Activated T-helper 2 cell treated with anti-CD3 and anti-CD28 coated beads, Interferon-gamma antibody, Interleukin-2, Interleukin-4, amounts not matched to agents 10 μg/mL and 5 μg/mL and 100 μg/mL, durations not matched to agents 14 hours and 24 hours and 36 hours (primary cell): ENCODE measurements around the gene DOCK3. TPM values are rescaled to one million over a fixed set of nuclear protein-coding genes. Genes with fewer than 3 reads are reported as not detected.
"Not testable (repeated sequence)": the region's sequence is repeated elsewhere in the genome, so short reads cannot be mapped to it uniquely, and the experiment has no call there.

Source experiments
- DNase-seq: peaks from one replicate; pipeline ENCODE4 v3.0.0; 2021; ENCODE audit warnings: low spot score
- H3K27ac Mint-ChIP-seq: one replicate; pipeline ENCODE4 v1.8.0; 2021; ENCODE audit warnings: mixed read lengths
- H3K27me3 Mint-ChIP-seq: one replicate; pipeline ENCODE4 v1.8.0; 2021; ENCODE audit warnings: low read depth, mixed read lengths
- H3K36me3 Mint-ChIP-seq: one replicate; pipeline ENCODE4 v1.8.0; 2021; ENCODE audit warnings: low read depth, mixed read lengths
- H3K4me1 Mint-ChIP-seq: one replicate; pipeline ENCODE4 v1.8.0; 2021; ENCODE audit warnings: low read depth, mixed read lengths
- H3K4me3 Mint-ChIP-seq: one replicate; pipeline ENCODE4 v1.8.0; 2021; ENCODE audit warnings: low read depth, mild to moderate bottlenecking, moderate library complexity, mixed read lengths
- H3K9me3 Mint-ChIP-seq: one replicate; pipeline ENCODE4 v1.8.0; 2021; ENCODE audit warnings: mixed read lengths
- intact Hi-C: fragments of 100-400 bp; cut with micrococcal nuclease; formaldehyde crosslinking; loops from one replicate; pipeline ENCODE4 v1.15.1; 2023
- total RNA-seq: library from RNA; stranded (reverse); gene quantifications from 2 replicates; pipeline ENCODE4 v1.2.3, GENCODE V29; 2022

Gene DOCK3
- total RNA-seq, 1 donor from 2014 or later: 1.4 TPM

DNA sequence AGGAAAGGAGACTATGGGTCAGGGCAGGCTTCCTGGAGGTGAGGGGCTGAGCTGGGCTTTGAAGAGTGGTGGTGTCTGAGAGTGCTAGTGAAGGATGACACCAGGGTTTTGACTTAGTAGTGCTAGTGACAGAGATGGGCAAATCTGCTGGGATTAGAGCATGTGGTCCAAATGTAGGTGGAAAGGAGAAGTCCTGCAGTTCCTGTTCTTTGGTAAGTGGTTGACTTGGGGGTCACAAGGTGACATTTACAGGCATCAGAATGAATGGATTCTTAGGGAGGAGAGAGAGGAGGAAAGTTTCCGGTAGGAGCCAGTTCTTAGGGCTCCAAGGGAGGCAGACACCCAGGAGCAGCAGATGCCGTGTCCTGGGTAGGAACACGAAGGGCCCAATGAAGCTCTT is 796 bp upstream of the DOCK3 start:
- H3K4me3 Mint-ChIP-seq: peak overlapping the region; percentile 75
- no peaks in the 10 kb centered on the region for H3K9me3 Mint-ChIP-seq
- H3K4me1 Mint-ChIP-seq: peaks cover 12% of the 10 kb centered on the region
- no peaks in the 10 kb centered on the region for H3K36me3 Mint-ChIP-seq
- intact Hi-C loops: loop anchor here (5.0 kb wide), 1 partner anchor 102 kb away; no protein-coding TSS in a partner anchor
- H3K27ac Mint-ChIP-seq: no peak overlapping the region
- DNase-seq: no peak
- peaks cover 46% of the 10 kb centered on the region for H3K27me3 Mint-ChIP-seq

DNA sequence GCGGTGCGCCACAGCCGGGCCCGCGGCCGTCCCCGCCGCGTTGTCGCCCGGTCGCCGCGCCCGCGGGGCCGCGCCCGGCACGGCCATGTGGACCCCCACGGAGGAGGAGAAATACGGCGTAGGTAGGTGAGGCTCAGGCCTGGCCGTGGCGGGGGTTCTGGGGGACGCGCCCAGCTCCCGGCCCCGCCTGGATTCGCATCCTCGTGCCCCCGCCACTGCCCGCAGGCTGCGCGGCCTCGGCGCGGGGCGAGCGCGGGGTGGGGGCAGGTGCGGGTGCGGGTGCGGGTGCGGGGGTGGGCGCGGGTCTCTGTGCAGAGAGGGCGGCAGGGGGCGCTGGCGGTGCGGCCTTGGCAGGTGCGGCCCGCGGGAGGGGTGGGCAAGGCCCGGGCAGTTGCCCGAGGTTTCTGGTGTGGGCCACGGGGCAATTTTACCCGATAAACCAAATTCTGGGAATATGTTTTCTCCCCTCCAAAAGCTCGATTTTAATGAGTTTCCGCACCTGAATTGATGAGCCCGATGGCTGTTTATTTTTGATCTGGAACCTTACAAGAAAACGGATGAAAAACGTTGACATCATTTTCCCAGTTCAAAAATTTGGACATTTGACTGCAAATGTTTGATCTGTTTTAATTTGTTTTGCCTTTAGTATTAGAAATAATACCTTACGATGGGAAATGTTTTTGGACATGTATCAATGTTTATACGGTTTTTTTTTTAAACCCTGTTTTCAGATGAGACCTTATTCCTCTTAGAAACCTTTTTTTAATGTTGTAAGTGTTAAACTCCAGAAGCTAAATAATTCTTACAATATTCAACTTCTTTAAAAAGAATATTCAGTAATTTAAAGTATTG is 678 bp downstream of the DOCK3 start:
- peaks cover 12% of the 10 kb centered on the region for H3K4me1 Mint-ChIP-seq
- H3K4me3 Mint-ChIP-seq: peak overlapping the region; percentile 69
- no peak overlapping the region for H3K27ac Mint-ChIP-seq
- H3K36me3 Mint-ChIP-seq: no peaks in the 10 kb centered on the region
- intact Hi-C loops: no loop called here
- DNase-seq: no peak
- peaks cover 50% of the 10 kb centered on the region for H3K27me3 Mint-ChIP-seq
- H3K9me3 Mint-ChIP-seq: no peaks in the 10 kb centered on the region

DNA sequence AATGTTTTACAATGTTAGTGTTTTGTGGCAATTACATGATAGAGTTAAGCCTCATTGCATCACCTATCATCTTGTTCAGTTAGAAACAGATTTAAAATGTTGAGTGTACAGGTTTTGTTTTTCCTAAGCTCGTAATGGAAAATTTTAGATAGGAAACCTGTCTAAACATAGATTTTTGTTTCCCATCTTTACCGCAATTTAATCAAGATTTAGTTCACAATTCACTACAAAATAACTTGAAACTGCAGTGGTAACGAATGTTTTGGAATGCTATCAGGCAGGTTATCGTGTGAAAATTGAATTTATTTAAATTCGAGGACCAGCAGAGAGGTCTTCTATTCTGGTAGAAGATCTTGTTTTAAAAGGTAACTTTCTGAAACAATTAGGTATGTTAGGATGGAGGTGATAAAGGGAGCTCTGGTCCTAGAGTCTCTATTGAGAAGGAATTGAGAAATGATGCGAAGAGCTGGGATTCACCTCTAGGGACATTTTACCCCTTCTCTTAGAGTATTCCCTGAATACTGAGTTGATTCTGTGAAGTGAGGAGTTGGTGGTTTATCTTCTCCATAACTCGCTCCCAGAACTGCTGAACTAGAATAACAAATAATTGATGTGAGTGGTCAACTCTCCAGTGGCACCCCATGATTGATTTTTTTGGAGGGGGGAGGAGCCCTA is 1.4 kb downstream of the DOCK3 start:
- Mint-ChIP-seq H3K27ac (no peak overlapping the region), H3K9me3 (no peaks in the 10 kb centered on the region), H3K36me3 (no peaks in the 10 kb centered on the region), H3K27me3 (peaks cover 52% of the 10 kb centered on the region), H3K4me1 (peaks cover 12% of the 10 kb centered on the region), H3K4me3 (peak overlapping the region; percentile 31)
- intact Hi-C loops: no loop called here
- no peak for DNase-seq

DNA sequence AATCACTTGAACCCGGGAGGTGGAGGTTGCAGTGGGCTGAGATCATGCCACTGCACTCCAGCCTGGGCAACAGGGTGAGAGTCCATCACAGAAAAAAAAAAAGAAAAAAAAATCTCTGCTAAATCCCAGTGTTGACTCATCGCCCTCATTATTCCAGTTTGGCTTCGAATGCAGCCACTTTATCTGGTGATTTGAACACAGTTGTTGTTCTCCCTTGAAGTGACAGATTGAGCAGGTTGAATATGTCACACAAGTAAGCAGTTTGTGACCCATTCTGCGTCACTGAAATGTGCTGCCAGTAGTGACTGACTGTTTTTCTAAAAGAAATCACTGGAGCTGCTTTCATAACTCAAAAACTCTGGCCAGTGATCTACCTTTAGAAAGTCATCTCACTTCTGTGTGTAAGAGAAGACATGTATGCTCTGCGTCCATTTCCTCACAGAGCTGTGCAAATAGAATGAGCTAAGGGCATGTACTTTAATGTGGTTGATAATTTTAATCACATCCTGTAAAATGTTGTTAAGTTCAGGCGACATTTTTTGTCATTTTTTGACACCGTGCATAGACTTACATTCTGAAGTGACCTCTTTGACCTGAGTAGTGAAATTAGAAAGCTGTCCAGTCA is 12.5 kb downstream of the DOCK3 start:
- no peaks in the 10 kb centered on the region for H3K9me3 Mint-ChIP-seq
- H3K27ac Mint-ChIP-seq: no peak overlapping the region
- peaks cover 11% of the 10 kb centered on the region for H3K27me3 Mint-ChIP-seq
- H3K4me3 Mint-ChIP-seq: no peak overlapping the region
- intact Hi-C loops: no loop called here
- no peaks in the 10 kb centered on the region for H3K4me1 Mint-ChIP-seq
- no peaks in the 10 kb centered on the region for H3K36me3 Mint-ChIP-seq
- DNase-seq: no peak

DNA sequence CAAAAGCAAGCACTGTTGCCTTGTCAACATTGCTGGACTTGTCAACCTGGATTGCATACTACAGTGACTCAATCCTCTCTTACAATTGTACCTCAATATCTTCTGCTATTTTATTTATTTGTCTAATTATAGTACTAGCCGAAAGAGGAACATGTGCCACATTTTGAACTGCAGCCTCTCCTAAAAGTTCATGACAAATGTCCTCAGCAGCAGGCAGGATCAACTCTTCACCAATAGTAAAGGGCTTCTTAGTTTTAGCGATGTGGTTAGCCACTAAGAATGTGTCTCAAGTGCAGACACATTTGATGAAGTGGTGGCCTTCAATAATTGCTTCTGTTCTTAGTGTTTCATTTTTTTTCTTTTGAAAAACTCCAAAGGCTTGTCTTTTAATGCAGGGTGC is 13.2 kb downstream of the DOCK3 start:
- Mint-ChIP-seq H3K4me1 (no peaks in the 10 kb centered on the region), H3K9me3 (no peaks in the 10 kb centered on the region), H3K27me3 (peaks cover 10% of the 10 kb centered on the region), H3K4me3 (no peak overlapping the region), H3K36me3 (no peaks in the 10 kb centered on the region), H3K27ac (no peak overlapping the region)
- DNase-seq: no peak
- intact Hi-C loops: no loop called here

DNA sequence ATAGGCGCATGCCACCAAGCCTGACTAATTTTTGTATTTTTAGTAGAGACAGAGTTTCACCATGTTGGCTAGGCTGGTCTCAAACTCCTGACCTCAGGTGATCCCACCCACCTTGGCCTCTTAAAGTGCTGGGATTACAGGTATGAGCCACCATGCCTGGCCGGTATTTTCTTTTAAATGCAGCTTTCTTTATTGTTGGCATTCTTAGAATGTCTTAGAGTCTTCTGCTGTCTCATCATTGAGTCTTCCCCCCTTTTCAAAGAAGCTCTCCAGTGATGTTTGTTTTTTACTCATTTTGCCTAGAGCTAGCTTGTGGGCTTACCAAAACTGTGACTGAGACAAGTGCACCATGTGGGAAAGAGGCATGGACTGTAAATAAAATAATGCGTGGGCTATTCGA is 13.9 kb downstream of the DOCK3 start:
- H3K9me3 Mint-ChIP-seq, DNase-seq, H3K4me1 Mint-ChIP-seq, H3K36me3 Mint-ChIP-seq, H3K27ac Mint-ChIP-seq, H3K27me3 Mint-ChIP-seq, H3K4me3 Mint-ChIP-seq, intact Hi-C loops: not testable (repeated sequence)

DNA sequence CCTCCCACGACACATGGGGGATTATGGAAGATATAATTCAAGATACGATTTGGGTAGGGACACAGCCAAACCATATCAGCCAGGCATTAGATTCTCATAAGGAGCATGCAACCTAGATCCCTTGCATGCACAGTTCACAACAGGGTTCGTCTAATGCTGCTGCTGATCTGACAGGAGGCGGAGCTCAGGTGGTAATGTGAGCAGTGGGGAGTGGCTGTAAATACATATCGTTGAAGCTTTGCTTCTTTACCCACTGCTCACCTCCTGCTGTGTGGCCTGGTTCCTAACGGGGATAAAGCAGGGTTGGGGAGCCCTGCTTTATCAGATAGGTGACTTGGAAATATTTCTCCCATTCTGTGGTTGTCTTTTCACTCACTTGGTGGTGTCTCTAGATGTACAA is 14.8 kb downstream of the DOCK3 start:
- intact Hi-C loops: no loop called here

DNA sequence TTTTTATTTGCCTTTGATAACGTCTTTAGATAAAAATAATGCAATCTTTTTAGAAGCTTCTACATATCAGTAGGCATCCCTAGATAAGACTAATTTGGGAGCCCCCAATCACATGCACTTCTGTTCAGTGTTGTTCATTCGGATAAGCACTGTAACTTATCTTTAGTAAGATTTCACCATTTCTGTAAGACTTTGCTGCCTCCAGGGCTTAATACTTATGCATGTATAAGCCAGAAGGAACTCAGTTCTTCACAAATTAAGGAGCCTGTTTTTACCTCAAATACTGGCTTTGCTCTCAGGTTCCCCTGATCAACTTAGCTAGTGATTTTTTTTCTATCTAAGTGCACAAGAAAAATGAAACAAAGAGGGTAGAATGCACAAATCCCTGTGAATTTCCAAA is 20.3 kb downstream of the DOCK3 start:
- no peak overlapping the region for H3K4me3 Mint-ChIP-seq
- intact Hi-C loops: no loop called here
- H3K27me3 Mint-ChIP-seq: no peaks in the 10 kb centered on the region
- no peaks in the 10 kb centered on the region for H3K4me1 Mint-ChIP-seq
- H3K27ac Mint-ChIP-seq: no peak overlapping the region
- H3K36me3 Mint-ChIP-seq: no peaks in the 10 kb centered on the region
- no peak for DNase-seq
- H3K9me3 Mint-ChIP-seq: peaks cover 17% of the 10 kb centered on the region

More for the DNA sequence above, 14.8 kb downstream of the DOCK3 start:
- H3K27ac Mint-ChIP-seq: no peak overlapping the region
- H3K9me3 Mint-ChIP-seq: no peaks in the 10 kb centered on the region
- DNase-seq: no peak
- H3K27me3 Mint-ChIP-seq: peaks cover 4% of the 10 kb centered on the region
- no peaks in the 10 kb centered on the region for H3K36me3 Mint-ChIP-seq
- no peaks in the 10 kb centered on the region for H3K4me1 Mint-ChIP-seq
- H3K4me3 Mint-ChIP-seq: no peak overlapping the region

DNA sequence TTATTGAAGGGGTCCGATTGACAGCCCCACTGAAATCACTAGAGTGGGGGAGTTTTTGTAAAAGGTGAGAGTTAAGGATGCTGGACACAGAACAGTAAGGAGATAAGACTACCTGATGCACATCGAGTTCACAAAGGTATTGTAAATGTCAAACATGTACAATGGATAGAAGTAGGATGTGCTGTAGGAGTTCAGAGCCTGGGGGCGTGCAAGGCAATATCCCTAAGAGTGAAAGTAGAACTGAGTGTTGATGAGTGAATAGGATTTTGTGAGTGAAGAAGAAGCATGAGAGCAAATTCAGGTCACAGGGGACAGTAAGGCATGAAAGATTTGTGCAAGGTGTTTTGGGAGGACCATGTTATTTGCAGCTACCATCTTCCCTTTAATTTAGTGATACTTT is 21.5 kb downstream of the DOCK3 start:
- H3K27ac Mint-ChIP-seq: no peak overlapping the region
- H3K27me3 Mint-ChIP-seq: peaks cover 1% of the 10 kb centered on the region
- no peak overlapping the region for H3K4me3 Mint-ChIP-seq
- no peaks in the 10 kb centered on the region for H3K36me3 Mint-ChIP-seq
- H3K4me1 Mint-ChIP-seq: no peaks in the 10 kb centered on the region
- H3K9me3 Mint-ChIP-seq: peaks cover 17% of the 10 kb centered on the region
- intact Hi-C loops: no loop called here
- no peak for DNase-seq

DNA sequence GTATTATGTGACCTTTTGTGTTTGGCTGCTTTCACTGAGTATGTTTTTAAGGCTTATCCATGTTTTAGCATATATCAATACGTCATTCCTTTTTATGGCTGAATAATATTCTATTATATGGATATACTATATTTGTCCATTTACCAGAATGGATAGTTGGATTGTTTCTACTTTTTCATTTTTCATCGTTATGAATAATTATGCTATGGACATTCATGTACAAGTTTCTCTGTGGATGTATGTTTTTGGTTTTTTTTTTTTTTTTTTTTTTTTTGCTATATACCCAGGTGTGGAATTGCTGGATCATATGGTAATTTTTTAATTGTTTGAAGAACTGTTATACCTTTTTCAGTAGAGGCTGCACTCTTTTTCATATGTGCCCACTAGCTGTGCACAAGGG is 23.5 kb downstream of the DOCK3 start:
- H3K36me3 Mint-ChIP-seq: no peaks in the 10 kb centered on the region
- H3K27ac Mint-ChIP-seq: no peak overlapping the region
- no peaks in the 10 kb centered on the region for H3K4me1 Mint-ChIP-seq
- peaks cover 3% of the 10 kb centered on the region for H3K27me3 Mint-ChIP-seq
- peaks cover 17% of the 10 kb centered on the region for H3K9me3 Mint-ChIP-seq
- no peak overlapping the region for H3K4me3 Mint-ChIP-seq
- intact Hi-C loops: no loop called here
- no peak for DNase-seq

DNA sequence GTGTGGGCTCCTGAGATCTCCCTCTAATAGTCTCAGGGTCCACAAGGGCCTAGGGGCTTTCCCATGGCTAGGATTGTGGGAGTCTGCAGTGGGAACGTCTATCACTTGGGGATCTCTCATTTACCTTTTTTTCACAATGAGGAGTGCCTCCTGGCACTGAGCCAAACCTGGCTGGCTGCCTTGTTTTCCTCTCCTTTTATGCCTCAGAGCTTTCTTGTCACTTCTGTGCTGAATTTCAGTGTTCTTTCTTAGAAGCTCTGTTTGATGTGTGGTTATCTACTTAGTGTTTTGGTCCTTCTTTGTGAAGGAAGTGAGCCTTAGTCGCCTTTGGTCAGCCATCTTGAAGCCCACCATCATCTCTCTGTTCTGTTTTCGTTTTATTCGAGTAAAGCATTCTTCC is 33.9 kb downstream of the DOCK3 start:
- Mint-ChIP-seq H3K27me3 (no peaks in the 10 kb centered on the region), H3K4me3 (no peak overlapping the region), H3K27ac (no peak overlapping the region), H3K9me3 (no peaks in the 10 kb centered on the region), H3K4me1 (no peaks in the 10 kb centered on the region), H3K36me3 (no peaks in the 10 kb centered on the region)
- DNase-seq: no peak
- intact Hi-C loops: no loop called here

DNA sequence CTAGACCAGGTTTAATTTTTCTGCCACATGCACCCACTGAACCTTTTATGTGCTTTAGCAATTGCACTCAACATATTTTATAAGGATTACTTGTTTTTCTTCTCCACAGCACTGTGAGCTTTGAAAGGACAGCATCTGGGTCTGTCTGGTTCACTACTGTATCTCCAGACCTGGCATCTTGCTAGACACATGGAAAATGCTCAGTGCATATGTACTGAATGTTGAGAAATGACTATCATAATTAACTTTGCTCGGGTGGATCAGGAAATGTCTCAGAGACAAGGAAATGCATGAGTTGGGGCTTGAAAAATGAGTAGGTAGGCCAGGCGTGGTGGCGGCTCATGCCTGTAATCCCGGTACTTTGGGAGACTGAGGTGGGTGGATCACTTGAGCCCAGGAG is 40.2 kb downstream of the DOCK3 start:
- H3K4me1 Mint-ChIP-seq: no peaks in the 10 kb centered on the region
- H3K4me3 Mint-ChIP-seq: no peak overlapping the region
- DNase-seq: no peak
- no peak overlapping the region for H3K27ac Mint-ChIP-seq
- no peaks in the 10 kb centered on the region for H3K36me3 Mint-ChIP-seq
- no peaks in the 10 kb centered on the region for H3K27me3 Mint-ChIP-seq
- no peaks in the 10 kb centered on the region for H3K9me3 Mint-ChIP-seq
- intact Hi-C loops: no loop called here

DNA sequence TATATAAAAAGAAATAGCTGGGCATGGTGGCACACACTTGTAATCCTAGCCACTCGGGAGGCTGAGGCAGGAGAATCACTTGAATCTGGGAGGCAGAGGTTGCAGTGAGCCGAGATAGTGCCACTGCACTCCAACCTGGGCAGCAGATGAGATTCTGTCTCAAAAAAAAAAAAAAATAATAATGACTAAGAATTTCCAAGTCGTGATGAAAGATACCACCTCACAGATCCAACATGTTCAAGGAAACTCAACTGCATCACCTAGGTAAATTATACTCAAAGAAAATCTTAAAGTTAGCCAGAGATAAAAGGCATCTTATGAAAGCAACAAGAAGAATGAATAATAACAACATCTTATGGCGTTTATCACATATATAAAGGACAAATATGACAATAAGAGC is 50.1 kb downstream of the DOCK3 start:
- no peak overlapping the region for H3K27ac Mint-ChIP-seq
- DNase-seq: no peak
- H3K27me3 Mint-ChIP-seq: no peaks in the 10 kb centered on the region
- no peaks in the 10 kb centered on the region for H3K9me3 Mint-ChIP-seq
- H3K4me3 Mint-ChIP-seq: no peak overlapping the region
- H3K4me1 Mint-ChIP-seq: no peaks in the 10 kb centered on the region
- no peaks in the 10 kb centered on the region for H3K36me3 Mint-ChIP-seq
- intact Hi-C loops: no loop called here
